ENCODE measurements around the gene SPO11. TPM values are rescaled to one million over a fixed set of nuclear protein-coding genes. Genes with fewer than 3 reads are reported as not detected.

The SPO11 gene
- polyA plus RNA-seq, 1 donor, result not detected

DNA sequence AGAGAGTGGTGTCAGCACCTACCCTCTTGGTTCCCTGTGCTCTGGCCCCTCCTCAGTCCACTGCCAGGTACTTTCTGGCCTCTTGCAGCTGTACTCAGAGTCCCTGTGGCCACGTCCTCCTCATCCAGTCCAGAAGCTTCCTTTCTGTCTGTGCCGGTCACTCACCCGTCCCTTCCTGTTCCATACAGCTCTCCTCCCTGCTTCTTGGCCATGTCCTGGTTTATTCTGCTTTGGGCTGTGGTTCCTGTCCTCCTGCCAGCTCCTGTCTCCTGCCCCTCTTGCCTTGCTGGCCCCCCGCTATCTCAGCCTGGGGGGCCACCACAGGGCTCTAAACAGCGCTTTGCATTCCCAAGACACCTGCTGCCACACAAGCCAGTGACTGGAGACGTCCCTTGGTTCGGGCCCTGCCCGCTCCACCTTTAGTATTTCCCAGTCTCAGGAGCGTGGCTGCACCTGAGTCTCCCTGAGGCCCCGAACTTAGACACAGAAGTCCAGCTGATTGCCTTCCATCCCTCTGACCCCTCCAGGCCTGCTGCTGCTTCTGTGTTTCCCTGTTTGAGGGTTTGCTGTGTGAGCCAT lies 46.1 kb downstream of the SPO11 start:
- no peak for DNase-seq (ENCODE audit: low read depth)

DNA sequence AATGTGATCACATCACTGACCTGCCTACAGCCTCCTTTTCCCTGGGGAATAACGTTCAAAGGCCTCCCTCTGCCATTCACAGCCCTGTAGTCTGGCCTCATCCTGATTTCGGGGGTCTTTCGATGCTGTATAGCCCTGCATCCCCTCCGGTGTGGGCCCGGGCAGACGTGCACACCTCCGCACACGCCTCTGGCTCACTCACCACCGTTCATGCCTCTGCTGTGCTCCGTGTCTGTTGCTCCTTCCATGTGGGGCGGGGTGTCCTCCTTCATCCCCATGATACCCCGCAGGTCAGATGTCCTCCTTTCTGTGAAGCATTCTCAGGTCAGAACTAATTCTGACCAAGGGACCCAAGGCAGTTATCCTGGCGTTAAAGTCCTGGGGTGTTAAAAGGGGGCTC lies 47.7 kb downstream of the SPO11 start:
- no peak for DNase-seq (ENCODE audit: low read depth)

DNA sequence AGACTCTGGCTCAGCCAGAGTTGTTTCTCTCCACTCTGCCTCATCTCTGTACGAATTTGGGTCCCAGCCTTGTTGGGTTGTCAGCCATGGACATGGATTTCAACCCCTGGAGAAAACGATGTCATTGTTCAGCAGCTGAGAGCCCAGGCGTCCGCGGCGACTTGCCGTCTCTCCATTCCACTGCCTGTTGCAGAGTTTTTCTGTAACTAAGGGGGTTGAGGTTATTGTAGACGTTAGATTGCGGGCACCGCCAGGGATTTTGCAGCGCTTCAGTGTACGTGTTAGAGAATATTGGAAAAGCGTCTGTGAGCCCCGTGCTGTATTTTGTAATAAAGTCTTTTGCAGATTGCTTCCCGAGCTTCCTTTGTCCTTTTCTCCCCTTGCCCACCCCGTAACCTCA lies 48.5 kb downstream of the SPO11 start:
- no peak for DNase-seq (ENCODE audit: low read depth)

DNA sequence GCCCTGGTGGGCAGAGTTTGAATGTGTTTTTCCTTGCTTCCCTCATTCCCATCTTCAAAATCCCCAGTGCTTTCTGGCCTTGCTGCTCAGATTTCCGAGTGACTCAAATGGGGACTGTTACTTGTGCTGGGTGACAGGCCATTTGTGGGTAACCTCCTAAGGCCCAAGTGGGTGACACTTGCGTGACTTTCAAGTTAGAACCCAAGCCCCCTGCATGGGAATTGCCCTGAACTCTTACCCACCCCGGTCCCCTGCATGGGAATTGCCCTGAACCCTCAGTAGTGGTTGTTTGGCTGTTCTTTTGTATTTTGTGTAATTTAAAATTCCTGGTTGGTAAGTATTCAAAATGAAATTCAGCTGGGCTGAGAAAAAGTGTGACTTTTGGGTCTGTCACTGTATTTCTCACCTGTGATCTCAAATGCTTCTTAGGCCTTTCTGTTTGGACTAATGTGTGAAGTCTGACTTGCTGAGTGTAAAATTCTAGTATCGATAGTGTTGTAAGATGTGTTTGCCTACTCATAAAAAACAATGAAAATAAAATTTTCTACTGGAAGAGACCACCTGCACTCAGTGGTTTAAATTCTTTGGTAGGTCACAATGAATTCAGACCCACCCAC lies 49.2 kb downstream of the SPO11 start:
- DNase-seq (ENCODE audit: low read depth), result no peak

DNA sequence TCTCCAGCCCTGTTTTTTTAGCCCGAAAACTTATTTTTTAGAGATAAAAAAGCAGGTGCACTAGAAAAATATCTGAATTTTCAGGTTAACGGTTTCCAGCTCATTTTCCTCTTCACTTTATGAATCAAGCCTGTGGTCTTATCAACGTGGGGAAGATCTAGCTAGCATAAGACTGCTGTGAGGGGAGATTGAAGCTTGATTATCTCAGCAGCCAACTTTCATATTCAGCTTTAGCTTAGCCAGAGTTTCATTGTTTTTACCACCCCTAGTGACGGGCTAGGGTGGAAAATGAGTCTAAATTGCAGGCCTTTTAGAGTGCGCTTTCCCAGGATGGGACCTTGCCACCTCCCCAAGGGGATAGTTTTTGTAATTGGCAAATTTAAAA lies 49.7 kb downstream of the SPO11 start:
- no peak for DNase-seq (ENCODE audit: low read depth)

DNA sequence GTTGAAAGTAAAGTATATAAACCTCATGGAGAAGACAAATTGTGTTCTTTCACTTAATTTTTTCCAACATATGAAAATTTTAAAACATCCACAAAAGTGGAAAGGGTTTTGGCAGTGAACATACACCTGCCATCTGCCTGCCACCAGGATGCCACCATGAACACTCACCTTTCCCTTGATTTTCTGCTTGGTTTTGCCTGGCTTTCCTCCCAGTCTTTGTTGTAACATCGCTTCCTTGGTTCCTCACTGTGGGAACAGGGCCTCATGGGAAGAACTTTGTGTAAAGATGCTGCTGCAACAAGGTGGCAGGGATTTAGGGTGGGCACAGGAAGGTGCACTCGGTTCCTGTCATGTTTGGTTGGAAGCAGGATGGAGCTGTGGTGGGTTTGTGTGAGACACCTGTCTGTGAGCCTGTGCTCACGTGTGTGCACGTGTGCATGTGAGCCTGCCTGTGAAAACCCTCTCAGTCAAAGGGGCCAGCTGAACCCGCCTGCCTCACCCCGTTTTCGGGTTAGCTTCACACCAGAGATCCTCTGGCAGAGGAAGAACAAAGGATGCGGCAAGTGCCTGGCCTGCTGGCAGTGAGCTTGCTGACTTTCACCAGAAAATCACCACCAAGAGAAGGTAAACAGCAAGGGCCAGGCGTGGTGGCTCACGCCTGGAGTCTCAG lies 50.6 kb downstream of the SPO11 start:
- DNase-seq (ENCODE audit: low read depth), result no peak

DNA sequence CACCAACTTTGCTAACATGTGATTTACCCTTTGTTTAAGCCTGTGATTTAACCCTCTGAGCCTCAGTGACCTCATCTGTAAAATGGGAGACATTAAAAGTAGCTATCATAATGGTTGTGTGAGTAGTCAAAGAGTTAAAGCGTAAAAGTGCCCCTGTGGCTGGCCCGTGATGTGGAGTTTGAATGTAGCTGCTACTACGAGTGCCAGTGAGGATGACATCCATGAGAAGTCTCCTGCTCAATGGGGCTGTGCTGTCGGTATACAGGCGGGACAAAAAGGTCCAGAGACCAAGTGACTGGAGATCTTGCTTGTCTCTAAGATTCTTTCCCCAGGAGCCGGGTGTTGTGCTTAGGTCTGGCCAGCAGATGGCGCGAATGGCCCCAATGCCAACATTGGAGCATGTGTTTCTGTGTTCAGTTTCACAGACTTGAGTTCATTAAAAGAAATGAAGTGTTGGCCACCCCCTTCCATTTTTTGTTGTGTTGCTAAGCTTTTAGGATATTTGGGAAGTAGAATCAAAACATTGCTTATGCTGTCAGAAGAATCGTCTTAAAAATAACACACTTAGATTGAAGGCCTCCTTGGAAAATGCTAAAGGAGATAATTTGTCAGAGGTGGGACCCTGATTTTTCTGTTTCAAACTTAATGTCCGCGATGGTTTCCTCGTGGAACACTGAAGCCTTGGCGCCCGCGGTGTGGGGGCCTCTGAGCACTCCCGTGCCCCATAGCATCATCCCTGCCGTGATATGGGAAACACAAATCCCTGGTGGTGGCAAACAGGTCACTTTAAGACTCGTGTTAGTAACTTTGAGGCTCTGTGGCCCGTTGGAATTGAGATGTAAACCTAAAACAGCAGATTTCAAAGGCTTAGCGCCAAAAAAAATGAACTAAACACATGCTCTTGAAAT lies 52.2 kb downstream of the SPO11 start:
- DNase-seq (ENCODE audit: low read depth), result no peak

DNA sequence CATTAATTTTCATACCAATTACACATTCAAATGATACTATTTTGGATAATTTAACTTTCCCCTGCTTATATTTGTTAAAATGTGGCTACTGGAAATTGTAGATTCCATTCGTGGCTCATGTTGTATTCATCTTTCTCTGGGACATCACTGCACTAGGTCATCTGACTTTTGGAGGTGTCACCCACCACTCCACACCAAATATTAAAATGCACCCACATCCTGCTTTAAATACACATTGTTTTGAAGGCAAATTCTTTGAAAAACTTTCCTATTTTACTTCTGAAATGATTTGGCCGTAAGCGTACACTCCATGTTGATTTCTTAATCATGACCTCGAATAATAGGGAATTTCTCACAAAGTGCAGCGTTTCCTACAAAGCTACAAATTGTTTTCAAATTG lies 52.9 kb downstream of the SPO11 start:
- no peak for DNase-seq (ENCODE audit: low read depth)

DNA sequence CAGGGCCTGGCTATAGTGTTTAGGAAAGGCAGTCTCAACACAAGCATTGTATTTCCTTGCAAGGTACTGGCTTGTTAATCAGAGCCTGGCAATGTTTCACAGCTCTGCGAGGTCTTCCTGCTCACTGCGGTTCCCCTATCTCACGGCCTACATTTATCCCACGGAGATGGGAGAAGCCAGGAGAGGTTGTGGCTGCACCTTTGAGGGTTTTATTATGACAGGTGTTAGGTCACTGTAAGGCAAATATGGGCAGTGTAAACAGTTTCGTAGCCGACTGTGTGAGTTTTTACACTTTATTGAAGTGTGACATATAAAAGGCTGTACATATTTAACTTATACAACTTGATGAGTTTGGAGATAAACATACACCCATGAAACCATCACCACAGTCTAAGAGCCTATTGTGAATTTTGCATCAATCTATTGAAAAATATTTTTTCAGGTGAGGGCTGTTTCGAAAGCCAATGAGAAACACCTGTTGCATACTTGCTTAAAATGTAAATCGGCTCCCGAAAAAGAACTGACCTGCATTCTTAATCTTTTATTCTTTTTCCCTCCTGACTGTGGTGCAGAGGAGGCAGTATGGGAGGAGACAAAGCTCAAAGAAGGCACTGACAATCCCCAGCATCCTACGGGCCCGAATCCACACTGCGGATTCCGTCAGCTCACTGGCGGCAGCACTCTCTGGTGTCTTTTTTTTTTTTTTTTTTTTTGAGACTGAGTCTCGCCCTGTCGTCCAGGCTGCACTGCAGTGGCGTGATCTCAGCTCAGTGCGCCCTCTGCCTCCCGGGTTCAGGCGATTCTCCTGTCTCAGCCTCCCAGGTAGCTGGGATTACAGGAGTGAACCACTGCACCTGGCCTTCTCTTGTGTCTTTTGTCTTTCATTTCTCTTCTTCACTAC lies 54.1 kb downstream of the SPO11 start:
- no peak for DNase-seq (ENCODE audit: low read depth)

DNA sequence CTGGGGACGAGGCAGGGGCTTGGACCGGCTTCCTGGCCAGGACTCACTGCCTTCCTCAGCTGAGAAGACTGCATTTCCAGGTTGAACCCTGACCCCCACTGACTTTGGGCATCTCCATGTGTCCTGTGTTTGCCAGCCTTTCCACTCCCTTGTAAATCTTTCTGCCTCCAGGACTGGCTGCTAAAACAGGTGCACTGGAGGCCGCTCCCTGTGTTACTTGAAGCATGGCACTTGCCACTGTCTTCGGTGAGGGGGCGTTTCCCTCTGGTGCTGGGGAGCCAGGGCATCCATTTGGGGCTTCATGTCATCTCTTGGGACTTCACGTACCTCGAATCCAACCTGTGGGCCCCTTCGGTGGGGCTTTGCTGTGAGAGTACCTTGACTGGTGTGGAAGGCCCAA lies 54.9 kb downstream of the SPO11 start:
- DNase-seq (ENCODE audit: low read depth), result no peak

DNA sequence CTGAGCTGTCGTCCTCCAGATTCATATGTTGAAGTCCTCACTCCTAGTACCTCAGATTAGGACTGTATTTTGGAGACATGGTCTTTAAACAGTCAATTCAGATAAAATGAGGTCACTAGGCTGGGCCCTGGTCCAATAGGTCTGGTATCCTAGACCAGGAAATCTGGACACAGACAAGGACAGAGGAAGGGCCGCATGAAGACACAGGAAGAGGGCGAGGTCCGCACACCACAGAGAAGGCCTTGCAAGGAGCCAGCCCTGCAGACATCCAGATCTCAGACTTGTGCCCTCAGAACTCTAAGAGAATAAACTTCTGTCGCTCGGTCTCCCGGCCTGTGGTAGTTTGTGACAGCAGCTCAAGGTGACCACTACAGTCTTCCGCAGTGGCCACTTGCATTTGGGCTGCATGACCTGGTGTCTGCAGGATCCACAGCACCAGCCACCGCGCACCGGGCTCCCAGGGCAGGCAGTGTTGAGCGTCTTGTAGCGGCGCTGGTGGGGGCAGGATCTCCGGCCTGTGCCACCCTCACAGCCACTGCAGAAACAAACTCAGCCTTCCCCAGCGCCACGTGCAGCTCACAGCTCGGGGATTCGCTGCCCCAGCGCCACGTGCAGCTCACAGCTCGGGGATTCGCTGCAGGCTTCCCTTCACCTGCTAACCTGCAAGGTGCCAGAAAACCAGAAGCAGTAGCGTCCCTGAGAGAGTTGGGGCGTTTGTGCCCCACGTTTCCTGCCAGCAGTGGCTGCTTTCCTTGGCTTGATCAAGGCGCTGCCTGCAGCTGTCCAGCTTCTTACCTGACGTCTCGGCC lies 55.6 kb downstream of the SPO11 start:
- DNase-seq (ENCODE audit: low read depth), result no peak

DNA sequence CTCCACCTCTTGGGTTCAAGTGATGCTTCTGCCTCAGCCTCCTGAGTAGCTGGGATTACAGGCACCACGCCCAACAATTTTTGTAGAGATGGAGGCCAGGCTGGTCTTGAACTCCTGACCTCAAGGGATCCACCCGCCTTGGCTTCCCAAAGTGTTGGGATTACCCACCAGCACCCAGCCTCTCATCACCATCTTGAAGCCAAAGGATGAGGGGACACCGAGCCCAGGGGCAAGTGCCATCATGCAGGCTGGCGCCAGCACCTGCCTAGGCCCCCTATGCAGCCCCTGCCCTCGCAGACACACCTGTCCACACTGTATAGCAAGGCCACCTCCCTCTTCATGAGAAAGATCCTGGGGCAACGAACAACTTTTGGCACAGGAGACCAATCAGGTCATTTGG lies 56.3 kb downstream of the SPO11 start:
- DNase-seq (ENCODE audit: low read depth), result no peak

DNA sequence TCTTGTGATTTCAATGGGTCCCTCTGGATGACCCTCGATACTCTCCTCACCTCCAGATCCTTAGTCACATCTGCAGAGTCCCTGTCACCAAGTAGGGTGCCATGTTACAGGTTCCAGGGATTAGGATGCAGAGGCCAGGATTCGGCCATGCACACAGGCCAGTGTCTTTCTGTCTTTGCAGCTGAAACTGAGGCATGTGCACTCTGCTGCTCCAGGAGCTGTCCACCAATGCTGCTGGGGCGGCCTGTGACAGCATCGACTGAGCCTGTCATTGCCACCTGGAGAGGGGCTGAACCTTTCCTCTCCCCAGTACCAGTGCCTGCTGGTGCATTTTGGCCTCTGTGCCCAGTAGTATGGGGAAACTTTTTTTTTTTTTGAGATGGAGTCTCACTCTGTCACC lies 57.2 kb downstream of the SPO11 start:
- DNase-seq (ENCODE audit: low read depth), result no peak

DNA sequence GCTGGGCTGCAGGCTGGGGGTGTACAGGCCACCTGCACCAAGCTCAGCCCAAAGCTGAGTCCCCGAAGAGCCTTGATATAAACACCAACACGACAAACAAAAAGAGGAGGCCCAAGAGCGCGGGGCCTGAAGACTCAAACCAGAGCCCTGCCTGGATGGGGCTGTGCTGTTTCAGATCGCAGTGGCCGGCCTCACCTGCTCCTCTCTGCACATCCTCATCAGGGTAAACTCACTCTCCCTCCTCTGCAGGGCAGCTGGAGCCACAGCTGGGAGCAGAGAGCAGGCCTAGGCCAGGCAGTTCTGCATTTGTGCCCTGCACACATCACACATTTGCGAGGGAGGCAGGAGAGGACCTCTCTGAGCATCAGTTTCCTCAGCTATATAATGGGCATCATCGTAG lies 57.9 kb downstream of the SPO11 start:
- DNase-seq (ENCODE audit: low read depth), result no peak

DNA sequence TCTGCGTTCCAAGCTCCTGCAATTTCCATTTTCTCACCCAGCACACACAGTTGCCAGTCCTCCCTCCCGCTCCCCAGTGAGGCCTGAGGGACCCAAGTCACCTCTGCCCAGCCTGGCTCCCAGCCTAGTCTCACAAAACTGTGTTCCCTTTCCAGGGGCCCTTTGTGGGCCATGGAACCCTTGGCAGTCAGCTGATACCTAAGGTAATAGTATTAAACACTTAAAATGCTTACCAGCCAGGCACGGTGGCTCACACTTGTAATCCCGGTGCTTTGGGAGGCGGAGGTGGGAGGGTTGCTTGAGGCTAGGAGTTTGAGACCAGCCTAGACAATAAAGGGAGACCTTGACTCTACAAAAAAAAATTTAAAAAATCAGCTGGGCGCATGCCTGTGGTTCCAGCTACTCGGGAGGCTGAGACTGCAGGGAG lies 58.4 kb downstream of the SPO11 start:
- DNase-seq (ENCODE audit: low read depth), result no peak

DNA sequence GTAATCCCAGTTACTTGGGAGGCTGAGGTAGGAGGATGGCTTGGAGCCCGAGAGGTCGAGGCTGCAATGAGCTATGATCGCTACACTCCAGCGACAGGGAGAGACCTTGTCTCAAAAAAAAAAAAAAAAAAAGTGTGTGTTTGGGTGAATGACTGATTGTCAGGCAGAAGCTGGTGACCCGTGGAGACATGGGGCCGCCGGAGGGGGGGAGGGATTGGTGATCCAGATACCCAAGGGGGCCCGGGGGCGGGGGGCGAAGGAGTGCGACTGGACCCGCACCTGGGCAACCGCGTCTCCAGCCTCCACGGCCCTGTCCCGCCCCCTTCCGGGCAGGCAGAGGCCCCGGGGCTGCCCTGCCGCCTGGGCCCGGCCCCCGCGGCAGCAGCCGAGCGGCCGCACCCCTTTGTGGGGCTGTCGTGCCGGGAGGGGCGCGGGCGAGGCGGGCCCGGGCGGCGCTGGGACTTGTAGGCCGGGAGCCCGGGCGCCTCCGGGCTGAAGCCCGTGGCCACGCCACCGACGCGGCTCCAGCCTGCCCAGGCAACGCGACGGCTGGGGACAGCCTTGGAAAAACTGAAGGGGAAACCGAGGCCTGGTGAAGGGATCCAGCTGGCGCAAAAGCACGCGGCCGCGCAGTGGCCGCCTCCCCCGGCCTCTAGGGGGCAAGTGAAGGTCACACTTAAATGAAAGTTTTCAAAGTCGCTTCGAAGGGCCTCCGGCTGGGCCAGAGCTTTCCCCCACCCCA lies 59.5 kb downstream of the SPO11 start:
- no peak for DNase-seq (ENCODE audit: low read depth)

DNA sequence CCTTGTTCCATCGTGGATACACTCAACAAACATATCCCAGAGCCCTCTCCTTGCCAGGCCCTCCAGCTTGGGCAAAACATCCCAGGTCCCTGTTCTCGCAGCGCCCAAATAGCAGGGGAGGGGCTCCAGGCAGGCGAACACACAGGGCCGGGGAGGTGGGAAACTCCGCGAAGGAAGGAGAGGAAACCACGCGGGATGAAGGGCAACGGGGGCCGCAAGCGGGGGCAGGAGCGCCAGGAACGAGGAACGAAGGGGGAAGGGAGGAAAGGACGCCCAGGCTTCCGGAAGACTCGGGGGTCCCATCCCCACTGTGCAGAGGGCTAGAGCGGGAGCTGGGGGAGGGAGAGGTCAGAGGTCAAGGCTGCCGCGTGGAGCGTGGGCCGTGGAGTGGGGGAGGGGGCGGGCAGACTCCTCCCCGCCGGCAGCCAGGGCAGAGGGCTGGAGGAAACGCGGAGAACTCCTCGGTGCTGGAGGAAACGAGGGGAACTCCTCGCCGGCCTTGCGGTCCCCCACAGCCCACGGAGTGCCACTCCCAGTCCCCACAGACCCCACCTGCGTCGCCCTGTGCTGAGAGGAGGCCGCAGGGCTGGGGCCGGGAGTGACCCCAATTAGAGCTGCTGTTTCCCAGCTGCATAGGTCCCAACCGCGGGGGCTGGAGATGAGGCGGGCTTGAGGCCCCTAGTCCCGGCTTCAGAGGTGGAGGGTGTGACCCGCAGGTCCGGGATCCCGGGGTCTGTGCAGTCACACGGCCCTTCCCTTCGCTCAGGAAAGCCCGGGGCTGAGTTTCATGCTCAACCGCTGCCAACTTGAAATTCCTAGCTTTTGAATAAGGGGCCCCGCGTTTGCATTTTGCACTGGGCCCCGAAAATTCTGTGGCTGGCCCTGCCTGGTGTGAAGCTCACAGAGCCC lies 60.3 kb downstream of the SPO11 start:
- no peak for DNase-seq (ENCODE audit: low read depth)

DNA sequence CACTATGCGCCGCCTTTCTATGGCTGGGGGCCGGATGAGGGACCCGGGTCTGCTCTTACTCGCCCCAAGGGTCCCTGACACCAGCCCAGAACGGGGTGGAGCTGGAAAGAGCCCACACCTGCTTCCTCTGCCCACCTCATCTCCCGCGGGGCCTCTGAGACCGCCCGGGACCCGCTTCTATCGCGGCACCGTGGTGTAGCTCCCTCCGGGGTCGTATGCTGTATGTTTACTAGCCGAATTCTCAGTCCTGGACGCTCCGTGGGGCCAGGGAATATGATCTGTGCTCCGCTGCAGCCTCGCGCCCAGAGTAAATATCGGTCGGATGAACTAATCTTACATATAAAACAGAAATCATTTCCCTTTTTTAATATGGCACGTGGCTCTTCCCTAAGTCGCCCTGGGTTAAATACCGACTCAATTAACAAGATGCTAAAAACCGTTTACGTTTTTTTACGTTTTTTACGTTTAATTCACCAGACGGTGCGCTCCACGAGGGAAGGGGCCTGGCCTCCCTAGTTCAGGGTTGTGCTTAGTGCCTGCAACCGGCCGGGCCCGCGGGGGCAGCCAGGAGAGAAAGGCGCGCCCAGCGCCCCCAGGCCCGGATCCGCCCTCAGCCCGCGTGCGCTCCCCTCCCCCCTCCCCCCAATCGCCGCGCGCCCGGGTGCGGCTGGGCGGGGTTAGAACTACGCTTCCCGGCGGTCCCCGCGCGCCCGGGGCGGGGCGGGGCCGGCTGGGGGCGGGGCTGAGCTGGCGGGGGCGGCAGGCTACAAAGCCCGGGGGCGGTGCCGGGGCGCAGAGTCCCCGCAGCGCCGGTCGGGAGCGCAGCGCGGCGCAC lies 61.2 kb downstream of the SPO11 start, which contains the start of gene RBM38:
RBM38 (plus strand) TSS at position 793 of the 835 bp plus-strand sequence. CDS start 186 bp downstream, outside the sequence.
- no peak for DNase-seq (ENCODE audit: low read depth)

Measured in forelimb muscle (tissue), 1 donor.